ENCODE measurements around the gene HLA-F.

The HLA-F gene

GRCh38 chr6:29723262-29723665 is at the start of gene HLA-F:
Gene HLA-F (plus strand): TSS chr6:29723434. CDS start chr6:29723464, 30 bp downstream.
- peak; percentile 65 for DNase-seq (ENCODE audit: low read depth)

- DNase-seq (ENCODE audit: low read depth): no peak
Observed at GRCh38 chr6:29674008-29674407, 49.2 kb upstream of the HLA-F start.

DNA sequence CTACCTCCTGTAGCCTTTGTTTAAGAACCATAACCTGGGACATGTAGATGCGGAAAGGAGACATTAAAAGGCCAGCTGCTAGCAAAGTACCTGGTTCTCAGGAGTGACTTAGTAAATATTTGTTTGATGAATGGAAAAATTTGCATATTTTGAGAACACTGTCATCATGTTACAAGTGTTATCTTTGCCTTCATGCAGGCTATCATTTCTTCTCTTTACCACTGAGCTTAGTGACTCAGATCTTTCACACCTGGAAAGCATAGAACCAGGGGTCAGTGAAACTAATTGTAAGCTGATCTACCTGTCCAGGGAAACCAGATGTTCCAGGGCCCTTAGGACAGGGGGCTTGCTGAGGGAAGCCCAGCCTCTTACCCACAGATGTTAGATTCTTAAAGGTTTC is 47.7 kb upstream of the HLA-F start:
- DNase-seq (ENCODE audit: low read depth): no peak

- DNase-seq (ENCODE audit: low read depth): peak; percentile 6
Observed at GRCh38 chr6:29676981-29677601, 46.1 kb upstream of the HLA-F start.

DNA sequence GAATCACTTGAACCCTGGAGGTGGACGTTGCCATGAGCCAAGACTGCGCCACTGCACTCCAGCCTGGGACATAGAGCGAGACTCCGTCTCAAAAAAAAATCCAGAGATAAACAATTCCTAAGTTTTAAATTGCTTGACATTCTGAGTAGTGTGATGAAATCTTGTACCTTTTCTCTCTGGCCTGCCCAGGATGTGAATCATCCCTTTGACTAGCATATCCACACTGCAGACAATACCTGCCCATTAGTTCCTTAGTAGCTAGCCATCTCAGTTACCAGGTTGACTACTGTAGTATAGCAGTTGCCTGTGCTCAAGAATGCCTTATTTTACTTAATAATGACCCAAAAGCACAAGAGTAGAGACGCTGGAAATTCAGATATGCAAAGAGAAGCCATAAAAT is 45.1 kb upstream of the HLA-F start:
- no peak for DNase-seq (ENCODE audit: low read depth)

GRCh38 chr6:29679962-29680361 is 43.3 kb upstream of the HLA-F start:
- DNase-seq (ENCODE audit: low read depth): no peak

- DNase-seq (ENCODE audit: low read depth): no peak
Observed at GRCh38 chr6:29680416-29680815, 42.8 kb upstream of the HLA-F start.

DNA sequence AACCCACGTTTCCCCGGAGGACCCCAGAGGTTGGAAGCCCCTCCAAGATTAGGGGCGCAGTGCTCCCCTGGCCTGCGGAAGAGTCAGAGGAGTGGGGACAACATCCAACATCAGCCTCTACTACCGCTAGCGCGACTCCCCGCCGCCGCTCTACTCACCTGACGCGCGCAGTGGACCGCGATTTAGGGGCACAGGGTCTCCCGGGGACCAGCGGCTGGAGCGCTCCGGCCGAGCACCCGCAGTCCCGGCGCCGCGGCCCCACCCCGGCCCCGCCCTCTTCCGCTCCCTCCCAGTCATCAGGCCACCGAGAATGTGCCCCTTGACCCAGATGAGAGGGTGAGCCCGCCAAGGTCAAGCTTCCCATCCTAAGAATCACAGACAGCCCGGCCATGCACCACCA is 42.3 kb upstream of the HLA-F start, which contains the start of gene ZFP57:
TSS of gene ZFP57 (minus strand) at position 249 of the 400 bp plus-strand sequence. CDS start 4,149 bp downstream, outside the sequence.
- DNase-seq (ENCODE audit: low read depth): no peak

GRCh38 chr6:29681811-29682210 is 41.4 kb upstream of the HLA-F start:
- no peak for DNase-seq (ENCODE audit: low read depth)

- no peak for DNase-seq (ENCODE audit: low read depth)
Observed at GRCh38 chr6:29685718-29686326, 37.4 kb upstream of the HLA-F start.

DNA sequence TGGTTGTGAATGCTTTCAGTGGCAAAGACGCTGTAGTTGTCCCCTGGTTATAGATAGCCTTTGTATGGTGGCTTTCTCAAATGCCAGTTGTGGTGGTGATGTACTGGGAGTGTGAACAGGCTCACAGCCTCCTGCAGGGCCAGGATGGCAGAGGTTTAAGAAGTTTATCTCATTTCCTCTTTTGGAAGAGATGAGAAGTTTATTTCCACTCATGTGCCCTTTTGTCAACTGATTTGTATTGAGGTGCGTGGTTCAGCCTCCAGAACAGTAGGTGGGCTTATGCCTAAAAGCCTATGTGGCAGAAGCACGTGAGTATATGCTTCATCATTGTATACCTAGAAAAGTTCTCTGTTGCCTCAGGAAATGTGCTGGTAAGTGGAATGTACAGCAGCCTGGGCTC is 28.6 kb upstream of the HLA-F start:
- no peak for DNase-seq (ENCODE audit: low read depth)

DNA sequence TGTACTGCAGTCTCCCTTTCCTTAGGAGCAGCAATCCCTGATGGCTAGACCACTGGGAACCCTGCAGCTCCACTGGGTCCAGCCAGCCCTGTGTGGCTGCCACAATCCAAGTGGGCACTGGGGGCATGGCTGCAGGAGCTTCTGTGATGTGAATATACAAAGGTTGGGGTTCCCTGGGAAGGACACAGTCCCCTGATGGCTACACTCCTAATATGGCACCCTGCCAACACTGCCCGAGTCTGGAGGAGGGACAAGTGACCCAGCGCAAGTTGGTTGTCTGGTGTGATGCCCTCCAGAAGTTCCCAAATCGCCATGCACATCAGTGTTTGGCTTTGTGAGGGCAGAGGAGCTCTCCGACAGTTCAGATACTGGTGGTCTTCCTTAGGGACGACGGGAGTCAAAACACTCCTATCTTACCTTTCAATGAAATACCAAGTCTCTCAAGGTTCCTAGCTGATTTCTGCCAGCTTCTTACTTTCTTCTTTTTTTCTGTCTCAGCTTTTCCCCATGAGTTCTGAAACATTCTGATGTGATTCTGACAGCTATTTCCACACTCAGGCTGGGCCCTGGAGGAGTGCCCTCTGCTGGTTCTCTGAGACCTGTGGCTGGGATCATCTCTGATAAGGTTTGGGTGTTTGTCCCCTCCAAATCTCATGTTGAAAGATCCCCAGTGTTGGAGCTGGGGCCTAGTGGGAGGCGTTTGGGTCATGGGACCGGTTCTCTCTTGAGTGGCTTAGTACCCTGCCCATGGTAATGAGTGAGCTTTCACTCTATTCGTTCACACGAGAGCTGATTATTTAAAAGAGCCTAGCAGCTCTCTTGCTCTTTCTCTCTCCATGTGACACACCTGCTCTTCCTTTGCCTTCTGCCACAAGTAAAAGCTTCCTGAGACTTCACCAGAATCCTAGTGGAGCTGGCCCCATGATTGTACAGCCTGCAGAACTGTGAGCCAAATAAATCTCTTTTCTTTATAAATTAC is 26.8 kb upstream of the HLA-F start:
- DNase-seq (ENCODE audit: low read depth): no peak

- no peak for DNase-seq (ENCODE audit: low read depth)
Observed at GRCh38 chr6:29702519-29703103, 20.6 kb upstream of the HLA-F start.

DNA sequence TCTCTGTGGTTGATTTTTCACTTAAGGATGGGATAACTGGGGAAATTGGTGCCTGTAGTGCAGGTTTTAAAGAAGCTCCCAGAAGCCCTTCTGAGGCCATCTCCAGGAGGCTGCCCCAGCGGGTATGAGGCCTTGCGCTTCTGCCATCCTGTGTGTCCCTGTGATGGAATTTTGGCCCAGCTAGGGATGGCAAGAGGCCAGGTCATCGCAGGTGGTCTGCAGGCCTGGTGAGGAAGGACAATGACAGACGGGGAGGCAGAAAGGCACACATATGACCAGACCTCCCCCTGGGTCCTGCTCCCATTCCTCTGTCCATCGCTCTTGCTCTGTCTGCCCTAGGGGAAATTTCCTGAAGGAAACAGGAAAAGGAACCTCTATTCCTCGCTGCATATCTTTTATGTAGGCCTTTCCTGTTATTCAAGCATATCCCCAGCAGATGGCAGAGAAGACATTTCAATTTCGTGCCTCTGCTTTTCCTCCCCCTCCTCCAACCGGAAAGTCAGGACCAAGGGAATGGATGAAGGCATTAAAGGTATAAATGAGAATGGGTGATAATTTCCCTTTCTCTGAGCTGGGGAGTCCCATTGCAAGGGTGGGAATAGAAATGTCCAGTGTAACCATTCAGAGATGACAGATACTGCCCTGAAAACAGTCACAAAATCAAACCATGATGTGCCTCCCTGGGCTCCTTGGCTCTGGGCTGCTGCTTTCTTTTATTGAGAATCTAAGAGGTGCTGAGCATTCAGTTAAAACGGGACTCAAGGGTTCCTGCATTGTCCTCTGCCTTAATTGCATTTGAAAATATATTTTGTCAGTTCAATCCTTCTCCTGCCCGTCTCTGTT is 17.6 kb upstream of the HLA-F start:
- peak; percentile 11 for DNase-seq (ENCODE audit: low read depth)

GRCh38 chr6:29708432-29709179 is 14.6 kb upstream of the HLA-F start:
- no peak for DNase-seq (ENCODE audit: low read depth)

DNA sequence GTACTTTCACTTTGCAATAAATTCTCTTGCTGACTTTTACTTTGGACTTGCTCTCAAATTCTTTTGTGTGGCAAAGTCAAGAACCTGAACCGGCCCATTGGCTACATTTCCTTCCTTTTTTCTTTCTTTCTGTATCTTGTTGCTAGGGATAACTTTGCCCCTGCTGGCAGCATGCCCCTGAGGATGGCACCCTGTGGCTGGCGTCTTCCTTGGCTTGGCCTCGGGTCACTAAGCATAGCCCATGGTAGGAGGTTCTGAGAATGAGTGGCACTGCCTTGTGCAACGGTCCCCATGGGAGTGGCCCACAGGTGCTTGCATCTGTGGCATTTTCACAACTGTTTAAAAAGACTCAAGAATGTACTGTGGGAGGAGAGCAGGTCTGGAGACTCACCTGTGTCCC is 14.0 kb upstream of the HLA-F start:
- no peak for DNase-seq (ENCODE audit: low read depth)

DNA sequence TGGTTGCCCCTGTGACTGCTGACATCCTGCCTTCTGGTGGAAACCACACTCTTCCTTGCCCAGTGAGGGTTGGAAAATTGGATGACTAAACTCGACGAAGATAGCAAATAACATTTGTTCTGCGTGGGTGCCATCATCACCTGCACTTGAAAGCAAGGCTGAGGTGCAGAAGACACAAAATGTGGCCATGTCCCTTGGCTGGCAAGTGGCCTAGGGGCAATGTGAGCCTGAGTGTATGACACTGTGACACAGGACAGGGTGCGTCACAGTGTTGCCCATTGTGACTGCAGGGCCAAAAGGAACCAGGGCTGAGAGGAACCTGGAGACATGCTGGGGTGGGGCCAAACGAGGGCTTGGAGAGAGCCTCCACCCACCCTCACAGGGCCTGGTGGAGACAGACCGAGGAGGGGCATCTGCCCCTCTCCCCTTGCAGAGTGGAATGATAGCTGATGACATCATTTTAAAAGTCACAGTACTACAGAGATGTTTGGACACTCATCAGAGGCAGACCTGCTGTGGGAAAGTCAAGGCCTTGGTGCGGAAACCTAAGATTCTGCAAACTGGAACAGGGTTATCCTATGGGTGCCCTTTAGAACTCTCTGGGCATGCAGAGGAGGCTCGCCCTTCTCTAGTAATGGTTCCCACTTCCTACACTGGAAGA is 12.8 kb upstream of the HLA-F start:
- DNase-seq (ENCODE audit: low read depth): no peak

GRCh38 chr6:29720863-29721262 is 2.4 kb upstream of the HLA-F start:
- no peak for DNase-seq (ENCODE audit: low read depth)

DNA sequence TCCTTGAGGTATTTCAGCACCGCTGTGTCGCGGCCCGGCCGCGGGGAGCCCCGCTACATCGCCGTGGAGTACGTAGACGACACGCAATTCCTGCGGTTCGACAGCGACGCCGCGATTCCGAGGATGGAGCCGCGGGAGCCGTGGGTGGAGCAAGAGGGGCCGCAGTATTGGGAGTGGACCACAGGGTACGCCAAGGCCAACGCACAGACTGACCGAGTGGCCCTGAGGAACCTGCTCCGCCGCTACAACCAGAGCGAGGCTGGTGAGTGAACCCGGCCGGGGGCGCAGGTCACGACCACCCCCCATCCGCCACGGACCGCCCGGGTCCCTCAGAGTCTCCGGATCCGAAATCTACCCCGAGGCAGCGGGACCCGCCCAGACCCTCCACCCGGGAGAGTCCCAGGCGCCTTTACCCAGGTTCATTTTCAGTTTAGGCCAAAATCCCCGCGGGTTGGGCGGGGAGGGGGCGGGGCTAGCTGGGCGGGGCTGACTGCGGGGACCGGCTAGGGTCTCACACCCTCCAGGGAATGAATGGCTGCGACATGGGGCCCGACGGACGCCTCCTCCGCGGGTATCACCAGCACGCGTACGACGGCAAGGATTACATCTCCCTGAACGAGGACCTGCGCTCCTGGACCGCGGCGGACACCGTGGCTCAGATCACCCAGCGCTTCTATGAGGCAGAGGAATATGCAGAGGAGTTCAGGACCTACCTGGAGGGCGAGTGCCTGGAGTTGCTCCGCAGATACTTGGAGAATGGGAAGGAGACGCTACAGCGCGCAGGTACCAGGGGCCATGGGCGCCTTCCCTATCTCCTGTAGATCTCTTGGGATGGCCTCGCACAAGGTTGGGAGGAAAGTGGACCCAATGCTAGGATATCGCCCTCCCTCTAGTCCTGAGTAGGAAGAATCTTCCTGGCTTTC is 693 bp downstream of the HLA-F start:
- no peak for DNase-seq (ENCODE audit: low read depth)
